Measurements from ENCODE around the gene FREM1.

- TF ChIP-seq CTCF (IDR thresholded peaks at IDR 0.05) (no peak), POLR2AphosphoS5 (IDR thresholded peaks at IDR 0.05; ENCODE audit: insufficient read depth in 1 of 2, low read depth in 1 of 2) (no peak)
Observed at GRCh38 chr9:14939378-14939777, 29.1 kb upstream of the FREM1 start.
